GM12864 (cell line): ENCODE data around the gene CEBPB.

Experiments
- DNase-seq: peaks from one replicate; pipeline ENCODE4 v3.0.0-alpha.2; 2011; ENCODE audit warnings: low read depth
- H3K4me3 ChIP-seq: 2 replicates; pipeline ENCODE4 v1.5.1; 2011; ENCODE audit warnings: mild to moderate bottlenecking, low read depth, low read length, control low read depth
- CTCF ChIP-seq: IDR thresholded peaks from 2 replicates; pipeline ENCODE4 v1.5.1; 2011; ENCODE audit warnings: low read depth, mild to moderate bottlenecking, moderate library complexity, low read length, control low read depth, inconsistent platforms; ENCODE audit errors: missing control alignments

CEBPB gene

GRCh38 chr20:50146214-50146613 is 44.4 kb upstream of the CEBPB start:
- no peak for TF ChIP-seq CTCF
- no peak for DNase-seq
- no peak overlapping the region for H3K4me3 ChIP-seq

- no peak overlapping the region for H3K4me3 ChIP-seq
- peak; percentile 40 for DNase-seq
- TF ChIP-seq CTCF = no peak
These were observed 43.6 kb upstream of the CEBPB start for GRCh38 chr20:50146732-50147662.

GRCh38 chr20:50149481-50150254 is 41.0 kb upstream of the CEBPB start:
- no peak for DNase-seq
- no peak overlapping the region for H3K4me3 ChIP-seq
- TF ChIP-seq CTCF = no peak

- no peak overlapping the region for H3K4me3 ChIP-seq
- DNase-seq = no peak
- TF ChIP-seq CTCF = no peak
These were observed 39.4 kb upstream of the CEBPB start for GRCh38 chr20:50151034-50151743.

- H3K4me3 ChIP-seq = peak overlapping the region; percentile 97
- TF ChIP-seq CTCF = no peak
- DNase-seq = no peak
These were observed 38.1 kb upstream of the CEBPB start for GRCh38 chr20:50152394-50153152.

GRCh38 chr20:50153153-50153499 is 37.5 kb upstream of the CEBPB start:
- TF ChIP-seq CTCF = no peak
- no peak for DNase-seq
- H3K4me3 ChIP-seq = peak overlapping the region; percentile 97
